Lower leg skin (tissue), 4 donors: ENCODE results near the gene ERCC4. TPM values are rescaled to one million over a fixed set of nuclear protein-coding genes. Genes with fewer than 3 reads are reported as not detected.
A peak's percentile ranks its signal among the peaks of the same experiment; 100 is the strongest.

Source experiments
- DNase-seq, 2 donors: peaks; one replicate each; pipeline ENCODE4 v3.0.0-alpha.2; 2019; ENCODE audit warnings: low spot score in 2 of 2
- H3K4me3 ChIP-seq: fragments of 200-600 bp; sonication (generic); 2 replicates; pipeline ENCODE4 v1.5.1; 2017; ENCODE audit warnings: mild to moderate bottlenecking, low read depth; ENCODE audit not compliant: poor library complexity, severe bottlenecking
- CTCF ChIP-seq, 3 donors: fragments of 450-650 bp; IDR thresholded peaks; one replicate each; pipeline ENCODE4 v1.5.1; 2016; ENCODE audit warnings: antibody characterized with exemption in 3 of 3, mild to moderate bottlenecking in 3 of 3, moderate library complexity in 2 of 3
- POLR2A ChIP-seq, 2 donors: fragments of 450-650 bp; IDR thresholded peaks; one replicate each; pipeline ENCODE4 v1.6.1; 2016 to 2017; ENCODE audit warnings: antibody characterized with exemption in 2 of 2, mild to moderate bottlenecking in 1 of 2, moderate library complexity in 1 of 2
- WGBS, 2 donors: methylation state at CpG; one replicate each; pipeline ENCODE4 v1.1.5; 2018; 5-methylcytosine and 5-hydroxymethylcytosine counted together
- intact Hi-C: fragments of 100-400 bp; cut with DNase I; formaldehyde crosslinking; loops from one replicate; pipeline ENCODE4 v1.15.0; 2023; ENCODE audit warnings: low total_unique reads
- total RNA-seq, 4 donors: library from RNA; depleted of rRNA; stranded (reverse); fragments of >200 nt; gene quantifications; one replicate each; pipeline ENCODE4 v1.1.0, GENCODE V29; 2016

The ERCC4 gene
- total RNA-seq, 4 donors from 2014 or later = 4.0 to 11.6 (median 6.9) TPM

- no peak overlapping the region for H3K4me3 ChIP-seq
- peak in 1 of 2 donors; percentile 3 for DNase-seq
- intact Hi-C loops = no loop called here
- 80 to 86% methylated on average over 1 of the region's 1 CpG for WGBS, 2 donors
- no peak for TF ChIP-seq CTCF (IDR thresholded peaks at IDR 0.05)
- TF ChIP-seq POLR2A (IDR thresholded peaks at IDR 0.05) = no peak
Measured at GRCh38 chr16:13995194-13995593, 75.2 kb downstream of the ERCC4 start.

- DNase-seq = peak in 1 of 2 donors; percentile 25
- TF ChIP-seq POLR2A (IDR thresholded peaks at IDR 0.05) (no peak), CTCF (IDR thresholded peaks at IDR 0.05) (no peak)
- WGBS, 2 donors = 79 to 89% methylated on average over 11 of the region's 11 CpGs
- intact Hi-C loops = no loop called here
- no peak overlapping the region for H3K4me3 ChIP-seq
Measured at GRCh38 chr16:13996778-13997288, 76.9 kb downstream of the ERCC4 start.

- no peak for TF ChIP-seq POLR2A (IDR thresholded peaks at IDR 0.05)
- no peak for TF ChIP-seq CTCF (IDR thresholded peaks at IDR 0.05)
- 84 to 87% methylated on average over 4 of the region's 4 CpGs for WGBS, 2 donors
- DNase-seq = peak in 1 of 2 donors; percentile 50
- intact Hi-C loops = no loop called here
- H3K4me3 ChIP-seq = no peak overlapping the region
Measured at GRCh38 chr16:13997526-13997925, 77.6 kb downstream of the ERCC4 start.

- TF ChIP-seq CTCF (IDR thresholded peaks at IDR 0.05) (no peak), POLR2A (IDR thresholded peaks at IDR 0.05) (no peak)
- DNase-seq = peak in 1 of 2 donors; percentile 32
- no peak overlapping the region for H3K4me3 ChIP-seq
- intact Hi-C loops = no loop called here
- 72 to 78% methylated on average over 5 of the region's 5 CpGs for WGBS, 2 donors
Measured at GRCh38 chr16:13997933-13998332, 78.0 kb downstream of the ERCC4 start.

GRCh38 chr16:13999071-13999894 lies 79.3 kb downstream of the ERCC4 start:
- TF ChIP-seq CTCF (IDR thresholded peaks at IDR 0.05) (no peak), POLR2A (IDR thresholded peaks at IDR 0.05) (no peak)
- intact Hi-C loops = no loop called here
- WGBS, 2 donors = 73 to 82% methylated on average over 10 of the region's 10 CpGs
- H3K4me3 ChIP-seq = no peak overlapping the region
- DNase-seq = no peak
